Glutamatergic neuron (in vitro differentiated cells): ENCODE measurements around the gene MED13L. TPM values are rescaled to one million over a fixed set of nuclear protein-coding genes. Genes with fewer than 3 reads are reported as not detected.

Experiments
- DNase-seq: peaks from one replicate; pipeline ENCODE4 v3.0.0; 2022
- H3K27ac Mint-ChIP-seq: one replicate; pipeline ENCODE4 v1.8.0; 2020; ENCODE audit warnings: mild to moderate bottlenecking, mixed read lengths, inconsistent platforms; ENCODE audit not compliant: unreplicated experiment
- H3K27me3 Mint-ChIP-seq: one replicate; pipeline ENCODE4 v1.8.0; 2020; ENCODE audit warnings: mild to moderate bottlenecking, moderate library complexity, mixed read lengths, inconsistent platforms; ENCODE audit not compliant: unreplicated experiment
- H3K36me3 Mint-ChIP-seq: one replicate; pipeline ENCODE4 v1.8.0; 2020; ENCODE audit warnings: mild to moderate bottlenecking, mixed read lengths, inconsistent platforms; ENCODE audit not compliant: unreplicated experiment
- H3K4me1 Mint-ChIP-seq: one replicate; pipeline ENCODE4 v1.8.0; 2020; ENCODE audit warnings: mild to moderate bottlenecking, low read depth, mixed read lengths, inconsistent platforms; ENCODE audit not compliant: unreplicated experiment
- H3K4me3 Mint-ChIP-seq: one replicate; pipeline ENCODE4 v1.8.0; 2020; ENCODE audit warnings: mild to moderate bottlenecking, mixed read lengths, inconsistent platforms; ENCODE audit not compliant: unreplicated experiment
- H3K9me3 Mint-ChIP-seq: one replicate; pipeline ENCODE4 v1.8.0; 2020; ENCODE audit warnings: mild to moderate bottlenecking, moderate library complexity, mixed read lengths, inconsistent platforms; ENCODE audit not compliant: unreplicated experiment
- total RNA-seq: library from RNA; stranded (reverse); fragmentation: NEBNext Ultra II Directional; extraction: Animal tissue kit (Norgen Biotek cat#: 25700); gene quantifications from one replicate; pipeline ENCODE4 v1.2.1, GENCODE V29; 2021; ENCODE audit not compliant: unreplicated experiment
- TF ChIP-seq, protein P1 (sequence below): fragments of 200-600 bp; sonication (generic); IDR thresholded peaks from one replicate; pipeline ENCODE4 v1.5.0; 2021; ENCODE audit not compliant: partially characterized antibody, unreplicated experiment

MED13L gene
- total RNA-seq, 1 donor from 2014 or later, result 95.5 TPM

DNA sequence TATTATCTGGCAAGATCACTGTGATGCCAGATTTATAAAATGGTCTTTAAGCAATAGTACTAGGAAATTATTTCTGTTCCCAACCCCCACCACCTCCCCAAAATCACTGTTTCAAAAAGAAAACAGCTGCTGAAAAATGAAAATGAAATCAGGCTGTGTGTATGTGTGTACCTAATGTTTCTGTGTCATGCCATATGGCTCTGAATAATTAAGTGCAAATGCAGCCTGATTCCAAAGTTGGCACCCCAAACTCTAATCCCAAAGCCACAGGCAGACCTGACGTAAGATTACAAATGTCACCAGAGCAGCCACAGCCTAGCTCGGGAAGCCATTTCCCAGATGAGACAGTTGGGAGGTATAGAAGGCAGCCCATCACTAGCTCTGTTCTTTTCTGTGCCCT lies 175.5 kb downstream of the MED13L start:
- Mint-ChIP-seq H3K4me1 (peaks cover 20% of the 10 kb centered on the region), H3K4me3 (no peak overlapping the region), H3K27ac (no peak overlapping the region), H3K27me3 (peaks cover 3% of the 10 kb centered on the region), H3K9me3 (peaks cover 6% of the 10 kb centered on the region), H3K36me3 (no peaks in the 10 kb centered on the region)
- TF ChIP-seq, protein P1, sequence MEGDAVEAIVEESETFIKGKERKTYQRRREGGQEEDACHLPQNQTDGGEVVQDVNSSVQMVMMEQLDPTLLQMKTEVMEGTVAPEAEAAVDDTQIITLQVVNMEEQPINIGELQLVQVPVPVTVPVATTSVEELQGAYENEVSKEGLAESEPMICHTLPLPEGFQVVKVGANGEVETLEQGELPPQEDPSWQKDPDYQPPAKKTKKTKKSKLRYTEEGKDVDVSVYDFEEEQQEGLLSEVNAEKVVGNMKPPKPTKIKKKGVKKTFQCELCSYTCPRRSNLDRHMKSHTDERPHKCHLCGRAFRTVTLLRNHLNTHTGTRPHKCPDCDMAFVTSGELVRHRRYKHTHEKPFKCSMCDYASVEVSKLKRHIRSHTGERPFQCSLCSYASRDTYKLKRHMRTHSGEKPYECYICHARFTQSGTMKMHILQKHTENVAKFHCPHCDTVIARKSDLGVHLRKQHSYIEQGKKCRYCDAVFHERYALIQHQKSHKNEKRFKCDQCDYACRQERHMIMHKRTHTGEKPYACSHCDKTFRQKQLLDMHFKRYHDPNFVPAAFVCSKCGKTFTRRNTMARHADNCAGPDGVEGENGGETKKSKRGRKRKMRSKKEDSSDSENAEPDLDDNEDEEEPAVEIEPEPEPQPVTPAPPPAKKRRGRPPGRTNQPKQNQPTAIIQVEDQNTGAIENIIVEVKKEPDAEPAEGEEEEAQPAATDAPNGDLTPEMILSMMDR, result no peak
- DNase-seq, result no peak

GRCh38 chr12:116099652-116100432 lies 177.7 kb downstream of the MED13L start:
- Mint-ChIP-seq H3K4me1 (peaks cover 20% of the 10 kb centered on the region), H3K9me3 (peaks cover 3% of the 10 kb centered on the region), H3K4me3 (no peak overlapping the region), H3K27ac (no peak overlapping the region), H3K36me3 (no peaks in the 10 kb centered on the region), H3K27me3 (peaks cover 3% of the 10 kb centered on the region)
- no peak for DNase-seq
- TF ChIP-seq, protein P1, result no peak

DNA sequence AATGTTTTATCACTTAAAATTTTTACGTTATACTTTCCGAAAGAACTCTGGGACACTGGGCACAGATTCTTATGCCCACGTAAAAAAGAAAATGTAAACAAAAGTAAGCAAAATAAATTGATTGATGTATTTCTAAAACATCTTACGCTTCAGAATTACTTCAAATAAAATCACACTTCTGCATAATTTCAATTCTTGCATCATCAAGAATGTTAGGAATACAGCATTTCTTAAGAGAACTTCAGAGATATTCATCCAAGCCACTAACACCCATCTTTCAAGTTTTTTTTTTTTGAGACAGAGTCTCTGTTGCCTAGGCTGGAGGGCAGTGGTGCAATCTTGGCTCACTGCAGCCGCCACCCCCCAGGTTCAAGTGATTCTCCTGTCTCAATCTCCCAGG lies 180.6 kb downstream of the MED13L start:
- no peak for DNase-seq
- no peak overlapping the region for H3K27ac Mint-ChIP-seq
- TF ChIP-seq, protein P1, result no peak
- H3K4me1 Mint-ChIP-seq, result peaks cover 10% of the 10 kb centered on the region
- no peaks in the 10 kb centered on the region for H3K36me3 Mint-ChIP-seq
- no peak overlapping the region for H3K4me3 Mint-ChIP-seq
- H3K9me3 Mint-ChIP-seq, result no peaks in the 10 kb centered on the region
- peaks cover 3% of the 10 kb centered on the region for H3K27me3 Mint-ChIP-seq

DNA sequence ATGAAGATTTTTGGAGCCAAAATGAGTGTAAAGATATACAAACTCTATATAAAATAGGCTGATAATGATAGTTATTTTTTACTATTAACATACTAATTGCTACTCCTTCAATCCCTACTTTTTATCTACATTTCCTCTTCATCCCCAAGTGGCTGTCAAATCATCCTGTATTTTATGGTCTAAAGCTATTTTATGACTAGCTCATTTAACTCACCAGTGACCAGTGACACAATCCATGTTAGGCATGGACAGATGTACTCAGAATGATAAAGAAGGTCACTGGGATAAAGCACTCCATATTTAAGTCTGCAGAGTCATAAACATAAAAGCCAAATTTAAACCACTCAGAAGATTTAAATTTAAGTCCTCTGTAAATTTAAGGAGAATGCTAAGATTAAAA lies 183.0 kb downstream of the MED13L start:
- DNase-seq, result no peak
- no peaks in the 10 kb centered on the region for H3K36me3 Mint-ChIP-seq
- TF ChIP-seq, protein P1, result no peak
- H3K4me3 Mint-ChIP-seq, result no peak overlapping the region
- H3K9me3 Mint-ChIP-seq, result no peaks in the 10 kb centered on the region
- no peak overlapping the region for H3K27ac Mint-ChIP-seq
- H3K4me1 Mint-ChIP-seq, result peaks cover 3% of the 10 kb centered on the region
- H3K27me3 Mint-ChIP-seq, result no peaks in the 10 kb centered on the region

DNA sequence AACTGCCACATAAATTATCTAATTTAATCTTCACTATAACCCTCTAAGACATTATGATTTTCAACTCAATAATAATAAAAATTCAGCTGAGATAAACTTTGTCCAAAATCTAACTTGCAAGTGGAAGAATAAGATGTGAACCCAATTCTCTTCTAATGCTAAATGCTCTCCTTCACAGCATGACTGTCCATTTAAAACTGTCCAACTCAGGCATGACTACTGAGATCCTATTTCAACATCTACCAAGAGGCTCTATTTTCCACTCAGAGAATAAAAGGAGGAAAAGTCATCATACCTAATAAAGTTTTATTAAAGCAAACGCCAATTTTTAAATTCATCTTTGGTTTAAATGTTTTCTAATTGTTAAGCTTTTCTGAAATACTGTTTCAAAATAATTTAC lies 183.6 kb downstream of the MED13L start:
- Mint-ChIP-seq H3K9me3 (no peaks in the 10 kb centered on the region), H3K27ac (no peak overlapping the region), H3K4me3 (no peak overlapping the region), H3K27me3 (no peaks in the 10 kb centered on the region), H3K36me3 (no peaks in the 10 kb centered on the region), H3K4me1 (peaks cover 3% of the 10 kb centered on the region)
- no peak for DNase-seq
- TF ChIP-seq, protein P1, result no peak
